ENCODE measurements around the gene RNF168. TPM values are rescaled to one million over a fixed set of nuclear protein-coding genes. Genes with fewer than 3 reads are reported as not detected.
"Not testable (repeated sequence)": the region's sequence is repeated elsewhere in the genome, so short reads cannot be mapped to it uniquely, and the experiment has no call there.

Gene RNF168
- total RNA-seq, 8 experiments from 2014 or later: 10.9 to 23.7 (median 15.3) TPM

DNA sequence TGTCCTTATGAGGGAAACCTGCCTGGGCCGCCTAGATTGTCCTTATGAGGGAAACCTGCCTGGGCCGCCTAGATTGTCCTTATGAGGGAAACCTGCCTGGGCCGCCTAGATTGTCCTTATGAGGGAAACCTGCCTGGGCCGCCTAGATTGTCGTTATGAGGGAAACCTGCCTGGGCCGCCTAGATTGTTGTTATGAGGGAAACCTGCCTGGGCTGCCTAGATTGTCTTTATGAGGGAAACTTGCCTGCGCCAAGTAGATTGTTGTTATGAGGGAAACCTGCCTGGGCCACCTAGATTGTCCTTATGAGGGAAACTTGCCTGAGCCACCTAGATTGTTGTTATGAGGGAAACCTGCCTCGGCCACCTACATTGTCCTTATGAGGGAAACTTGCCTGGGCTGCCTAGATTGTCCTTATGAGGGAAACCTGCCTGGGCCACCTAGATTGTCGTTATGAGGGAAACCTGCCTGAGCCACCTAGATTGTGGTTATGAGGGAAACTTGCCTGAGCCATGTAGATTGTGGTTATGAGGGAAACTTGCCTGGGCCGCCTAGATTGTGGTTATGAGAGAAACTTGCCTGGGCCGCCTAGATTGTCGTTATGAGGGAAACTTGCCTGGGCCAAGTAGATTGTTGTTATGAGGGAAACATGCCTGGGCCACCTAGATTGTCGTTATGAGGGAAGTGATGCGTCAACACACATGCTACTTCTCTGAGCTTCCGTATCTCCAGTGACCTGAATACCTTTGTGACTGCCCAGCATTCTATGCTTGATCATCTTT, 8.3 kb upstream of the RNF168 start:
- not testable (repeated sequence) for H3K4me1 ChIP-seq (replicated peaks in 1 of 2); H3K27ac ChIP-seq; H3K4me3 ChIP-seq; ATAC-seq (replicated peaks in 6 of 8)
- in situ Hi-C loops (cut with MboI; ENCODE audit: low pct_unique_long_range_greater_than_20kb in 2 of 9, low sequenced_read_pairs in 9 of 9, unreplicated experiment in 9 of 9): loop anchor here in 1 of 9 experiments (25.0 kb wide), 2 partner anchors 250 to 475 kb away; no protein-coding TSS in a partner anchor
- WGBS, 10 experiments: 66 to 100% (median 90%) methylated on average over 1 to 7 of the region's 15 CpGs; no CpG with 5 or more reads in 1 of the 10 experiments

DNA sequence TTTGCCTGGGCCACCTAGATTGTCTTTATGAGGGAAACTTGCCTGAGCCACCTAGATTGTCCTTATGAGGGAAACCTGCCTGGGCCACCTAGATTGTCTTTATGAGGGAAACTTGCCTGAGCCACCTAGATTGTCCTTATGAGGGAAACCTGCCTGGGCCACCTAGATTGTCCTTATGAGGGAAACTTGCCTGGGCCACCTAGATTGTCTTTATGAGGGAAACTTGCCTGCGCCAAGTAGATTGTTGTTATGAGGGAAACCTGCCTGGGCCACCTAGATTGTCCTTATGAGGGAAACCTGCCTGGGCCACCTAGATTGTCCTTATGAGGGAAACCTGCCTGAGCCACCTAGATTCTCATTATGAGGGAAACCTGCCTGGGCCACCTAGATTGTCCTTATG, 7.5 kb upstream of the RNF168 start:
- H3K27ac ChIP-seq; H3K4me3 ChIP-seq; ATAC-seq (replicated peaks in 6 of 8); H3K4me1 ChIP-seq (replicated peaks in 1 of 2): not testable (repeated sequence)
- in situ Hi-C loops (cut with MboI; ENCODE audit: low pct_unique_long_range_greater_than_20kb in 2 of 9, low sequenced_read_pairs in 9 of 9, unreplicated experiment in 9 of 9): loop anchor here in 1 of 9 experiments (25.0 kb wide), 2 partner anchors 249 to 474 kb away; no protein-coding TSS in a partner anchor
- WGBS, 10 experiments: 100% methylated on average over 1 of the region's 1 CpG; no CpG with 5 or more reads in 9 of the 10 experiments

DNA sequence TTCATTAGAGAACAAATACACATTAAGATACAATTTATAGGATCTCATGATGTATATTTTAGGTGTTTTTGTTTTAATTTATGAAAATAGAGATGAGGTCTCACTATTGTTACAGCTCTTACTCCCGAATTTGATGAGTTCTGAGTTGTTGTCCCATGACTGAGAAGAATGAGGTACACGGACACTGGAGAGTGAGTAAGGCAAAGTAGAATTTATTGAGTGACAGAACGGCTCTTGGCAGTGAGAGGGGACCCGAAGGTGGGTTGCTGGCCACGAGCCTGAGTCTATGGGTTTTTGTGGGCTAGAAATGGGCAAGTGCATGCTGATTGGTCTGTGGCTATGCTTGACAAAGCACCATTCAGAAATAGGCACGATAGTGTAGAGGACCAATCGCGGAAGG, 3.1 kb upstream of the RNF168 start:
- no peaks in the 10 kb centered on the region for H3K4me1 ChIP-seq (replicated peaks in 1 of 2)
- WGBS, 10 experiments: 57 to 98% (median 79%) methylated on average over 3 to 8 of the region's 8 CpGs; no CpG with 5 or more reads in 2 of the 10 experiments
- no peak for ATAC-seq (replicated peaks in 6 of 8)
- no peak overlapping the region for H3K27ac ChIP-seq
- in situ Hi-C loops (cut with MboI; ENCODE audit: low pct_unique_long_range_greater_than_20kb in 2 of 9, low sequenced_read_pairs in 9 of 9, unreplicated experiment in 9 of 9): loop anchor here in 1 of 9 experiments (25.0 kb wide), 2 partner anchors 244 to 469 kb away; no protein-coding TSS in a partner anchor
- no peak overlapping the region for H3K4me3 ChIP-seq

DNA sequence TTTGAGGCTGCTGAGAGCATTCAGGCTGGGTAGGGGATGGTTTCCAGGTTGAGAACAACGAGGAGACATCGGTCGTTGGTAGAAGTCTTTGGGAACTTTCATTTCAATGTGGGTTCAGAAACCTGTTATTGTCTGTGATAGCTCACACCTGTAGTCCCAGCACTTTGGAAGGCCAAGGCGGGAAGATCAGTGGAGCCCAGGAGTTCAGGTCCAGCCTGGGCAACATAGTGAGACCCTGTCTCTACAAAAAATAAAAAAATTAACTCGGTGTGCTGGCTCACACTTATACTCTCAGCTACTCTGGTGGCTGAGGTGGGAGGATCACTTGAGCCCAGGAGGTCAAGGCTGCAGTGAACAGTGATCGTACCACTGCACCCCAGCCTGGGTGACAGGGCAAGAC, 988 bp upstream of the RNF168 start:
- H3K4me1 ChIP-seq (replicated peaks in 1 of 2): peaks cover 4 to 6% of the 10 kb centered on the region in 2 donors
- WGBS, 10 experiments: 68 to 100% (median 97%) methylated on average over 1 to 5 of the region's 6 CpGs; no CpG with 5 or more reads in 1 of the 10 experiments
- in situ Hi-C loops (cut with MboI; ENCODE audit: low pct_unique_long_range_greater_than_20kb in 2 of 9, low sequenced_read_pairs in 9 of 9, unreplicated experiment in 9 of 9): loop anchor here in 1 of 9 experiments (25.0 kb wide), 2 partner anchors 242 to 467 kb away; no protein-coding TSS in a partner anchor
- H3K4me3 ChIP-seq: no peak overlapping the region
- ATAC-seq (replicated peaks in 6 of 8): no peak
- H3K27ac ChIP-seq: no peak overlapping the region

DNA sequence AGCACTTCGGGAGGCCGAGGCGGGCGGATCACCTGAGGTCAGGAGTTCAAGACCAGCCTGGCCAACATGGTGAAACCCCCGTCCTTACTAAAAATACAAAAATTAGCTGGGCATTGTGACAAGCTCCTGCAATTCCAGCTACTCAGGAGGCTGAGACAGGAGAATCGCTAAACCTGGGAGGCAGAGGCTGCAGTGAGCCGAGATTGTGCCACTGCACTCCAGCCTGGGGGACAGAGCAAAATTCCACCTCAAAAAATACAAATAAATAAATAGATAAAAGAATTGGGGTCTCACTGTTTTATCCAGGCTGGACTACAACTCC, 470 bp upstream of the RNF168 start:
- in situ Hi-C loops (cut with MboI; ENCODE audit: low pct_unique_long_range_greater_than_20kb in 2 of 9, low sequenced_read_pairs in 9 of 9, unreplicated experiment in 9 of 9): loop anchor here in 1 of 9 experiments (25.0 kb wide), 2 partner anchors 242 to 467 kb away; no protein-coding TSS in a partner anchor
- ATAC-seq (replicated peaks in 6 of 8): not testable (repeated sequence)
- peak overlapping the region; percentile 64 to 73 for H3K27ac ChIP-seq

DNA sequence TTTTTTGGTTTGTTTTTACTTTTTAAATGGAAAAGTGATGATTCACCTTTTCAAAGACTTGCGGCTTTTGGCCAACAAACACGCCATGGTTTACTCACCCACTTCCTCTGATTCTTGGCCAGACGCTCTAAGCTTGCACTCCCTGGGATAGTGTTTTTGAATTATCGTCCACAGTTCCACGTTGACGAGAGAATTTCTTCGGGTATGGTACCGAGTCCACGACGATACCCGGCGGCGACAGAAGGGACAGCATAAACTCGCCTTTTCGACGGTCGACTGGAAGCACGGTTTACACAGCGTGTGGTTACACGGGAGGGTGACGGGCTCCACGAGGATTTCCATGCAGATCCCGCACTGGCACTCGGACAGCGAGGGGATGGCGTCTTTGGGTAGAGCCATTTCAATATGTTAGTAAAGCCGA, 783 bp downstream of the RNF168 start:
- in situ Hi-C loops (cut with MboI; ENCODE audit: low pct_unique_long_range_greater_than_20kb in 2 of 9, low sequenced_read_pairs in 9 of 9, unreplicated experiment in 9 of 9): loop anchor here in 1 of 9 experiments (25.0 kb wide), 2 partner anchors 240 to 465 kb away; no protein-coding TSS in a partner anchor
- 0 to 5% (median 0%) methylated on average over 1 to 23 of the region's 27 CpGs for WGBS, 10 experiments
- peak overlapping the region; percentile 70 to 83 for H3K27ac ChIP-seq
- peak in 7 of 8 experiments; percentile 4 to 29 (median 13) for ATAC-seq (replicated peaks in 6 of 8)
- peak overlapping the region; percentile 74 to 88 (median 85) for H3K4me3 ChIP-seq
- H3K4me1 ChIP-seq (replicated peaks in 1 of 2): peaks cover 6 to 8% of the 10 kb centered on the region in 2 donors

More for the DNA sequence above, 470 bp upstream of the RNF168 start:
- 30 to 70% (median 43%) methylated on average over 2 to 4 of the region's 7 CpGs; no CpG with 5 or more reads in 7 of the 10 experiments for WGBS, 10 experiments
- peak overlapping the region; percentile 74 to 88 (median 85) for H3K4me3 ChIP-seq
- not testable (repeated sequence) for H3K4me1 ChIP-seq (replicated peaks in 1 of 2)

DNA sequence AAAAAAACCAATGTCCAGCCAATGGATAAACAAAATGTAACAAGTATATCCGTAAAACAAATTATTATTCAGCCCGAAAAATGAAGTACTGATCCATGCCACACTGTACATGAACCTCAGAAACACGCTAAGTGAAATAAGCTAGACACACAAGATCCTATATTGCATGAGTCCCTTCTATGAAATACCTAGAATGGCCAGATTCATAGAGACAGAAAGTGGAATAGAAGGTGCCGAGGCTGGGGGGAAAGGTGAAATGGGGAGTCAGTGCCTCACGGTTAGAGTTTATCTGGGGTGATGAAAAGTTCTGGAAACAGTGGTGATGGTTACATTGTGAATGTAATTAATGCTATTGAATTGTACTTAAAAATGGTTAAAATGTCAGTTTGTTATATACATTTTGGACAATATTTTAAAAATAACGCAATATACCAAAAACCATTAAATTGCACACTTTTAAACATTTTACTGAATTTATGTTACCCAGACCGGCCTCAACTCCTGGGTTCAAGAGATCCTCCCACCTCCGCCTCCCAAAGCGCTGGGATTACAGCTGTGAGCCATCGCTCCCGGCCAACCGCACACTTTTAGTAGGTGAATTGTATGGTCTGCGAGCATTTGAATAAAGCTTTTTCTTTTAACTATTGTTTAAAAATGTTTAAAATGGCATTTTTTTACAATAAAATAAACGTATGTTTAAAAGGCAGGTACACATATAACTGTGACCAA, 2.1 kb downstream of the RNF168 start:
- no peak for ATAC-seq (replicated peaks in 6 of 8)
- Histone ChIP-seq H3K4me3 (peak overlapping the region; percentile 74 to 88 (median 85)), H3K4me1 (replicated peaks in 1 of 2) (peaks cover 6 to 8% of the 10 kb centered on the region in 2 donors), H3K27ac (no peak overlapping the region)
- in situ Hi-C loops (cut with MboI; ENCODE audit: low pct_unique_long_range_greater_than_20kb in 2 of 9, low sequenced_read_pairs in 9 of 9, unreplicated experiment in 9 of 9): loop anchor here in 1 of 9 experiments (25.0 kb wide), 2 partner anchors 239 to 464 kb away; no protein-coding TSS in a partner anchor
- 0 to 17% (median 4%) methylated on average over 3 to 14 of the region's 14 CpGs for WGBS, 10 experiments

DNA sequence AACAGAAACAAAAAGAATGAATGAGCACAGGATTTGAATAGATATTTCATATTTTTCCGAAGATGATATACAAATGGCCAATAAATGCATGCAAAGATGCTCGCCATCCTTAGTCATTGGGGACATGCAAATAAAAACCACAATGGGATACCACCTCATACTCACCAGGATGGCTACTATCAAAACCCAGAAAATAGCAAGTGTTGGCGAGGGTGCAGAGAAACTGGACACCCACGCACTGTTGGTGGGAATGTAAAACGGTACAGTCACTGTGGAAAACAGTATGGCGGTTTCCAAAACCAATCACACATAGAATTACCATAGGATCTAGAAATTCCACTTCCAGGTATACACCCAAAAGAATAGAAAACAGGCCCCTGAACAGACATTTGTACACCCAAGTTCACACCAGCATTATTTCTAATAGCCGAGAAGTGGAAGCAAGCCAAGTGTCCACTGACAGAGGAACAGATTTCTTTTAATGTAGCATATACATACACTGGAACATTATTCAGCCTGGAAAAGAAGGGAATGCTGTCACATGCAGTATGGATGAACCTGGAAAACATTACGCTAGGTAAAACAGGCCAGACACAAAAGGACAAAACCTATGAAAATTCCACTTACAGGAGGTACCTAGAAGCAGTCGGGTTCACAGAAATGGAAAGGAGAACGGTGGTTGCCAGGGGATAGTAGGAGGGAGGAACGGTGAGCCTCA, 3.6 kb downstream of the RNF168 start:
- no peak overlapping the region for H3K27ac ChIP-seq
- ATAC-seq (replicated peaks in 6 of 8): no peak
- in situ Hi-C loops (cut with MboI; ENCODE audit: low pct_unique_long_range_greater_than_20kb in 2 of 9, low sequenced_read_pairs in 9 of 9, unreplicated experiment in 9 of 9): loop anchor here in 1 of 9 experiments (25.0 kb wide), 2 partner anchors 238 to 463 kb away; no protein-coding TSS in a partner anchor
- WGBS, 10 experiments: 3 to 96% (median 63%) methylated on average over 3 to 11 of the region's 11 CpGs
- peak overlapping the region; percentile 74 to 88 (median 85) for H3K4me3 ChIP-seq
- H3K4me1 ChIP-seq (replicated peaks in 1 of 2): peaks cover 6 to 8% of the 10 kb centered on the region in 2 donors

DNA sequence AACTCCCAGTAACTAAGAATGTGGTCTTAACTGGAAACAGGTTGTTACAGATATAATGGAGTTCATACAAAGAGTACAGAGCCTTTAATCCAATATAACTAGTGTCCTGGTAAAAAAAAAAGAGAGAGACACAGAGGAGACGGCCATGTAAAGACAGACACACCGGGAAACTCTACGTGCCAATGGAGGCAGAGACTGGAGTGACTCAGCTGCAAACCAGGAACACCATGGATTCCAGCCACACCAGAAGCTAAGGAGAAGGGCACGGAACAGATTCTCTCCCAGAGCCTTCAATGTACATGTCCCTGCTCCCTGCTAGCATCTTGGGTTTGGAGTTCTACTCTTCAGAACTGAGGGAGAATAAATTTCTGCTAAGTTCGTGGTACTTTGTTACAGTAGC, 4.5 kb downstream of the RNF168 start:
- in situ Hi-C loops (cut with MboI; ENCODE audit: low pct_unique_long_range_greater_than_20kb in 2 of 9, low sequenced_read_pairs in 9 of 9, unreplicated experiment in 9 of 9): no loop called here

DNA sequence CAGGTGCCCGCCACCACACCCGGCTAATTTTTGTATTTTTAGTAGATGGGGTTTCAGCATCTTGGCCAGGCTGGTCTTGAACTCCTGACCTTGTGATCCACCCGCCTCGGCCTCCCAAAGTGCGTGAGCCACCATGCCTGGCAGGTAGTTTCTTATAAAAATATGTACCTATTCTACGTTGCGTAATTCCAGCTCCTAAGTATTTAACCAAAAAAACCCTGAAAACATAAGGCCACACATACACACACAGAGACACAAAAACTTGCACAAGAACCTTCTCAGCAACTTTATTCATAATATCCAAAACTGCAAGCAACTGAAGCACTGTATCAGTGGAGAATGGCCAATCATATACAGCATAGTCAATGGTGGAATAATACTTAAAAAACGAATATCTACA, 5.3 kb downstream of the RNF168 start:
- in situ Hi-C loops (cut with MboI; ENCODE audit: low pct_unique_long_range_greater_than_20kb in 2 of 9, low sequenced_read_pairs in 9 of 9, unreplicated experiment in 9 of 9): no loop called here

More for the DNA sequence above, 4.5 kb downstream of the RNF168 start:
- WGBS, 10 experiments: 23 to 100% (median 85%) methylated on average over 1 to 4 of the region's 5 CpGs; no CpG with 5 or more reads in 2 of the 10 experiments
- no peak overlapping the region for H3K27ac ChIP-seq
- peaks cover 6 to 8% of the 10 kb centered on the region in 2 donors for H3K4me1 ChIP-seq (replicated peaks in 1 of 2)
- no peak for ATAC-seq (replicated peaks in 6 of 8)
- H3K4me3 ChIP-seq: peak overlapping the region in 1 of 5 donors; percentile 80

DNA sequence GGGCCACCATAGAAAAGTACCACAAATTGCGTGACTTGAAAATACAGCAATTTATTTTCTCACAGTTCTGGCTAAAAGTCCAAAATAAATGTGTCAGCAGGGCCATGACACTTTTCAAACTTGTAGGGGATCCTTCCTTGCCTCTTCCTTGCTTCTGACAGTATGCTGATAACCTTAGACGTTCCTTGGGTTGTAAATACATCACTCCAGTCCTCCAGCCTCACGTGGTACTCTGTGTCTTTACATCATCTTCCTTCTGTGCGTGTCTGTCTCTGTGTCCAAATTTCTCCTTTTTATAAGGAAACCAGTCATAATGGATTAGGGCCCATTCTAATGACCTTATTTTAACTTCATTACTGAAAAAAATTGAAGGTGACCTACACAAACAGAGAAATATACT, 7.4 kb downstream of the RNF168 start:
- Histone ChIP-seq H3K4me3 (no peak overlapping the region), H3K4me1 (replicated peaks in 1 of 2) (peaks cover 6 to 8% of the 10 kb centered on the region in 2 donors), H3K27ac (no peak overlapping the region)
- 67 to 94% (median 85%) methylated on average over 2 to 4 of the region's 4 CpGs; no CpG with 5 or more reads in 1 of the 10 experiments for WGBS, 10 experiments
- in situ Hi-C loops (cut with MboI; ENCODE audit: low pct_unique_long_range_greater_than_20kb in 2 of 9, low sequenced_read_pairs in 9 of 9, unreplicated experiment in 9 of 9): no loop called here
- no peak for ATAC-seq (replicated peaks in 6 of 8)

More for the DNA sequence above, 5.3 kb downstream of the RNF168 start:
- ATAC-seq (replicated peaks in 6 of 8): no peak
- Histone ChIP-seq H3K4me3 (no peak overlapping the region), H3K27ac (no peak overlapping the region), H3K4me1 (replicated peaks in 1 of 2) (peaks cover 6 to 8% of the 10 kb centered on the region in 2 donors)
- 86 to 100% (median 100%) methylated on average over 1 to 6 of the region's 8 CpGs; no CpG with 5 or more reads in 3 of the 10 experiments for WGBS, 10 experiments

DNA sequence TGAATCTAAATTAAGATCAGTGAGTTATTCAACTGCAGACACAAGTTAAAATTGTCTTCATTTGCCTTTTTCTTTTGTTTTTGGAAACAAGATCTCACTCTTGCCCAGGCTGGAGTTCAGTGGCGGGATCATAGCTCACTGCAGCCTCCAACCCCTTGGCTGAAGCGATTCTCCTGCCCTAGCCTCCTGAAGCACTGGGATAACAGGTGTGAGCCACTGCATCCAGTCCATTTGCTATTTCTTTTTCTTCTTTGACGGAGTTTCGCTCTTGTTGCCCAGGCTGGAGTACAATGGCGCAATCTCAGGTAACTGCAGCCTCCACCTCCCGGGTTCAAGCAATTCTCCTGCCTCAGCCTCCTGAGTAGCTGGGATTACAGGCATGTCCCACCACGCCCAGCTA, 10.3 kb downstream of the RNF168 start:
- 90 to 100% (median 98%) methylated on average over 2 to 6 of the region's 7 CpGs; no CpG with 5 or more reads in 2 of the 10 experiments for WGBS, 10 experiments
- no peak overlapping the region for H3K4me3 ChIP-seq
- no peak overlapping the region for H3K27ac ChIP-seq
- ATAC-seq (replicated peaks in 6 of 8): no peak
- in situ Hi-C loops (cut with MboI; ENCODE audit: low pct_unique_long_range_greater_than_20kb in 2 of 9, low sequenced_read_pairs in 9 of 9, unreplicated experiment in 9 of 9): no loop called here
- H3K4me1 ChIP-seq (replicated peaks in 1 of 2): no peaks in the 10 kb centered on the region
